A549 (cell line): ENCODE data around the gene GNAI2.
A peak's percentile ranks its signal among the peaks of the same experiment; 100 is the strongest.

Experiments used
- CEBPB ChIP-seq, 2 experiments: fragments of >200 bp in 1 of 2; sonication (Bioruptor Twin) in 1 of 2; formaldehyde crosslinking in 1 of 2; IDR thresholded peaks; 2 replicates each; pipeline ENCODE4 v1.6.1; 2012 to 2016
- EP300 ChIP-seq, 2 experiments: fragments of >200 bp; sonication (Bioruptor Twin); formaldehyde crosslinking; IDR thresholded peaks; 2 replicates in 1 of 2; 3 replicates in 1 of 2; pipeline ENCODE4 v1.6.1; 2016 to 2017
- JUN ChIP-seq, 2 experiments: fragments of >200 bp; sonication (Bioruptor Twin); formaldehyde crosslinking; IDR thresholded peaks; 2 replicates in 1 of 2; 3 replicates in 1 of 2; pipeline ENCODE4 v1.6.1; 2016 to 2017
- MYC ChIP-seq: IDR thresholded peaks from 2 replicates; pipeline ENCODE4 v1.6.1; 2012; ENCODE audit warnings: mild to moderate bottlenecking, inconsistent platforms, low read length, improper control_type of control experiment, borderline replicate concordance
- POLR2A ChIP-seq: IDR thresholded peaks from 2 replicates; pipeline ENCODE4 v1.6.1; 2012; ENCODE audit warnings: mild to moderate bottlenecking, low read length
- POLR2AphosphoS2 ChIP-seq: conservative IDR thresholded peaks from 2 replicates; pipeline ENCODE4 v1.6.1; 2012; ENCODE audit warnings: low read length, improper control_type of control experiment, inconsistent platforms
- RAD21 ChIP-seq, 2 experiments: fragments of >200 bp in 1 of 2; sonication (Bioruptor Twin) in 1 of 2; formaldehyde crosslinking in 1 of 2; IDR thresholded peaks in 1 of 2; conservative IDR thresholded peaks in 1 of 2; 2 replicates in 1 of 2; 3 replicates in 1 of 2; pipeline ENCODE4 v1.6.1; 2012 to 2018; ENCODE audit warnings: inconsistent platforms in 1 of 2
- TP53 ChIP-seq: fragments of 250-450 bp; sonication (Bioruptor Pico); IDR thresholded peaks from 2 replicates; pipeline ENCODE4 v1.5.0; 2021; ENCODE audit warnings: mild to moderate bottlenecking, moderate library complexity
- ZFP36 ChIP-seq: fragments of 450-650 bp; IDR thresholded peaks from 2 replicates; pipeline ENCODE4 v1.6.1; 2014; ENCODE audit warnings: borderline replicate concordance; ENCODE audit not compliant: partially characterized antibody
- TF ChIP-seq, protein P1 (sequence below): fragments of >200 bp; sonication (Bioruptor Twin); formaldehyde crosslinking; IDR thresholded peaks from 3 replicates; pipeline ENCODE4 v1.5.1; 2016
- TF ChIP-seq, protein P2 (sequence below): fragments of 450-650 bp; IDR thresholded peaks from 2 replicates; pipeline ENCODE4 v1.6.1; 2014; ENCODE audit warnings: antibody characterized with exemption

DNA sequence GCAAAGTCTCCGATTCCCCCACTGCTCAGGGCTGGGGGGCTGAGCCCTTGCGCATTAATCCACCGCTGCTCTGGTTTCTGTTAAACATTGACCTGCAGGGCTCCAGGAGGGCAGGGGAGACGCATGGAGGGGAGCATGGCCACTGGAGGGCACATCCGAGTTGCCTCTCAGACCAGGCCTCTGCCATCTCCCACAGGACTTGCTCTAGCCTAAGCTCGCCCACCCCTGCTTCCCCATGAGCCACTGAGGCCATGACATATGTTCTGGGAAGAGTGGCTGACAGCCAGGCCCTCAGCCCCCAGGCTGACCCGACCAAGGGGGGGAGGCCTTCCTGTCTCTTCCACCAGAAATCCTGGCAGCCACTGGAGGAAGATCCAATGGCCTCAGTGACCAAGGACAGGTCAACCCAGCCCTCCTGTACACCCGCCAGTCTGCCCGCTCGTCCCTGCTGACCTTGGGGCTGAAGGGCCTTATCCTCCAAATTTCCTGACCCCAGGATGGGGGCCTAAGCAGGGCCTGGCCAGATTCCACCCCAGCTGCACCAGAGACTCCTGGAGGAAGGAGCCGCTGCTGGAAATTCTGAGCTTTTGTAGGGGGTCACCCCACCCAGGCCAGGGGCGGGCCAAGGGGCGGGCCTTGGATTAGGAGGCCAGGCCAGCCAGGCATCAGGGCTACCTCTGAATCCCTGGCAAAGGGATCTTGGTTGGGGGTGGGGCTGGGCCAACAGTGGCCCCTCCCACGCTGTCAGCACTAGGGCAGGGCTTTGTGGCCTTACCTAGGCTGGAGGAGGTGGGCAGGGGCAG lies 67.2 kb downstream of the GNAI2 start, which contains the start of gene HYAL1:
- TF ChIP-seq RAD21 (conservative IDR thresholded peaks at IDR 0.05 in 1 of 2, IDR thresholded peaks at IDR 0.05 in 1 of 2), result peak in 1 of 2 experiments; percentile 25; a peak in 2 of 5 replicates
- no peak for TF ChIP-seq MYC
- TF ChIP-seq, protein P1, sequence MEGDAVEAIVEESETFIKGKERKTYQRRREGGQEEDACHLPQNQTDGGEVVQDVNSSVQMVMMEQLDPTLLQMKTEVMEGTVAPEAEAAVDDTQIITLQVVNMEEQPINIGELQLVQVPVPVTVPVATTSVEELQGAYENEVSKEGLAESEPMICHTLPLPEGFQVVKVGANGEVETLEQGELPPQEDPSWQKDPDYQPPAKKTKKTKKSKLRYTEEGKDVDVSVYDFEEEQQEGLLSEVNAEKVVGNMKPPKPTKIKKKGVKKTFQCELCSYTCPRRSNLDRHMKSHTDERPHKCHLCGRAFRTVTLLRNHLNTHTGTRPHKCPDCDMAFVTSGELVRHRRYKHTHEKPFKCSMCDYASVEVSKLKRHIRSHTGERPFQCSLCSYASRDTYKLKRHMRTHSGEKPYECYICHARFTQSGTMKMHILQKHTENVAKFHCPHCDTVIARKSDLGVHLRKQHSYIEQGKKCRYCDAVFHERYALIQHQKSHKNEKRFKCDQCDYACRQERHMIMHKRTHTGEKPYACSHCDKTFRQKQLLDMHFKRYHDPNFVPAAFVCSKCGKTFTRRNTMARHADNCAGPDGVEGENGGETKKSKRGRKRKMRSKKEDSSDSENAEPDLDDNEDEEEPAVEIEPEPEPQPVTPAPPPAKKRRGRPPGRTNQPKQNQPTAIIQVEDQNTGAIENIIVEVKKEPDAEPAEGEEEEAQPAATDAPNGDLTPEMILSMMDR, result no peak
- TF ChIP-seq, protein P2, sequence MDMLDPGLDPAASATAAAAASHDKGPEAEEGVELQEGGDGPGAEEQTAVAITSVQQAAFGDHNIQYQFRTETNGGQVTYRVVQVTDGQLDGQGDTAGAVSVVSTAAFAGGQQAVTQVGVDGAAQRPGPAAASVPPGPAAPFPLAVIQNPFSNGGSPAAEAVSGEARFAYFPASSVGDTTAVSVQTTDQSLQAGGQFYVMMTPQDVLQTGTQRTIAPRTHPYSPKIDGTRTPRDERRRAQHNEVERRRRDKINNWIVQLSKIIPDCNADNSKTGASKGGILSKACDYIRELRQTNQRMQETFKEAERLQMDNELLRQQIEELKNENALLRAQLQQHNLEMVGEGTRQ, result no peak
- no peak for TF ChIP-seq EP300 (IDR thresholded peaks at IDR 0.05)
- no peak for TF ChIP-seq POLR2AphosphoS2
- no peak for TF ChIP-seq POLR2A
- no peak for TF ChIP-seq CEBPB (IDR thresholded peaks at IDR 0.05)
- no peak for TF ChIP-seq TP53
- no peak for TF ChIP-seq JUN (IDR thresholded peaks at IDR 0.05)
- no peak for TF ChIP-seq ZFP36
